ENCODE measurements around the gene DNAH3. TPM values are rescaled to one million over a fixed set of nuclear protein-coding genes. Genes with fewer than 3 reads are reported as not detected.

DNAH3 gene
- polyA plus RNA-seq, 2 of the 4 experiments (the other 2 are of a cell fraction) = 0.37 to 0.81 TPM

- H3K4me3 ChIP-seq = no peak overlapping the region
- 59% methylated on average over 1 of the region's 1 CpG for WGBS (ENCODE audit: missing lambda C conversion rate)
- H3K9me3 ChIP-seq = no peaks in the 10 kb centered on the region
- no peak for ATAC-seq
- POLR2A ChIA-PET = no interaction called here
- CTCF ChIA-PET = interaction anchor here (1.3 to 10.8 kb wide), 5 partner anchors 11 to 1159 kb away, joined by 5 to 141 read pairs (median 23); no protein-coding TSS in a partner anchor
- DNase-seq (ENCODE audit: low read depth in 1 of 2, low spot score in 1 of 2) = no peak
- TF ChIP-seq HEYL (CRISPR knock-in tag; IDR thresholded peaks at IDR 0.05) = no peak
- no peak for TF ChIP-seq E2F6 (IDR thresholded peaks at IDR 0.05; ENCODE audit: borderline replicate concordance, low read depth)
- TF ChIP-seq USF2 (IDR thresholded peaks at IDR 0.05) = no peak
- no peak for TF ChIP-seq HOXA7 (CRISPR knock-in tag; IDR thresholded peaks at IDR 0.05)
- no peak for TF ChIP-seq NR3C1 (IDR thresholded peaks at IDR 0.05)
- no peak overlapping the region for H3K27ac ChIP-seq
- FAIRE-seq = no peak
- peaks cover 25% of the 10 kb centered on the region; the same call in 2 of the 3 replicates for H3K4me1 ChIP-seq
- H3K4me2 ChIP-seq = no peak overlapping the region
These were observed 9.6 kb upstream of the DNAH3 start for GRCh38 chr16:21160276-21160675.

GRCh38 chr16:21159281-21159951, 8.8 kb upstream of the DNAH3 start:
- Histone ChIP-seq H3K4me1 (peaks cover 25% of the 10 kb centered on the region; the same call in 2 of the 3 replicates), H3K9me3 (no peaks in the 10 kb centered on the region), H3K4me2 (peak overlapping the region; percentile 92), H3K27ac (peak overlapping the region; percentile 84 to 95; a peak in 5 of 6 replicates), H3K4me3 (peak overlapping the region; percentile 83)
- no peak for ATAC-seq
- POLR2A ChIA-PET = interaction anchor here (1.3 kb wide), 1 partner anchor 308 kb away, joined by 3 read pairs; no protein-coding TSS in a partner anchor
- DNase-seq (ENCODE audit: low read depth in 1 of 2, low spot score in 1 of 2) = no peak
- 83% methylated on average over 27 of the region's 27 CpGs for WGBS (ENCODE audit: missing lambda C conversion rate)
- TF ChIP-seq ZNF302 (CRISPR knock-in tag; IDR thresholded peaks at IDR 0.05) (no peak), MAX (IDR thresholded peaks at IDR 0.05) (no peak), USF2 (IDR thresholded peaks at IDR 0.05) (no peak), NPAS2 (CRISPR knock-in tag; IDR thresholded peaks at IDR 0.05; ENCODE audit: borderline replicate concordance) (no peak), PHF8 (IDR thresholded peaks at IDR 0.05; ENCODE audit: borderline replicate concordance, low read depth) (no peak)
- FAIRE-seq = no peak
- CTCF ChIA-PET = interaction anchor here (0.5 to 10.8 kb wide), 5 partner anchors 9 to 1160 kb away, joined by 4 to 141 read pairs (median 23); no protein-coding TSS in a partner anchor

- Histone ChIP-seq H3K4me3 (peak within 1 kb of the TSS; percentile 83), H3K9me3 (no peaks in the 10 kb centered on the region), H3K27ac (peak within 1 kb of the TSS; percentile 84 to 95), H3K4me1 (peaks cover 25% of the 10 kb centered on the region; the same call in 2 of the 3 replicates), H3K4me2 (peak within 1 kb of the TSS; percentile 92)
- no peak for FAIRE-seq
- peak; percentile 64 to 75 for DNase-seq (ENCODE audit: low read depth in 1 of 2, low spot score in 1 of 2)
- WGBS (ENCODE audit: missing lambda C conversion rate) = 3% methylated on average over 35 of the region's 59 CpGs
- peak; percentile 97 to 99 for ATAC-seq
- ChIA-PET CTCF (interaction anchor here (0.6 to 10.8 kb wide), 7 partner anchors 30 to 1161 kb away, joined by 3 to 141 read pairs (median 24); partner anchors contain the start of gene CRYM), POLR2A (interaction anchor here (0.9 to 1.3 kb wide), 3 partner anchors 9 to 307 kb away, joined by 3 to 5 read pairs (median 4); no protein-coding TSS in a partner anchor)
- no peak for TF ChIP-seq MYC (IDR thresholded peaks at IDR 0.05; ENCODE audit: borderline replicate concordance, low read length)
- TF ChIP-seq PHF8 (IDR thresholded peaks at IDR 0.05; ENCODE audit: borderline replicate concordance, low read depth) = 0 out of 2 replicates have a peak, but pooled peaks have one; percentile 18
- TF ChIP-seq RAD21 (conservative IDR thresholded peaks at IDR 0.05 in 1 of 2, IDR thresholded peaks at IDR 0.05 in 1 of 2) = no peak; a peak in 1 of 5 replicates
- TF ChIP-seq CEBPB (IDR thresholded peaks at IDR 0.05) = no peak
- TF ChIP-seq ATOH8 (CRISPR knock-in tag; IDR thresholded peaks at IDR 0.05; ENCODE audit: low read depth) = no peak
- TF ChIP-seq TFCP2L1 (CRISPR knock-in tag; IDR thresholded peaks at IDR 0.05) = no peak
- TF ChIP-seq EHF (CRISPR knock-in tag; IDR thresholded peaks at IDR 0.05) = no peak
- no peak for TF ChIP-seq HOXB13 (CRISPR knock-in tag; IDR thresholded peaks at IDR 0.05; ENCODE audit: low read depth)
- TF ChIP-seq ZSCAN20 (CRISPR knock-in tag; IDR thresholded peaks at IDR 0.05) = no peak
- TF ChIP-seq MAX (IDR thresholded peaks at IDR 0.05) = peak; percentile 65
- no peak for TF ChIP-seq CBX2 (IDR thresholded peaks at IDR 0.05; ENCODE audit: borderline replicate concordance, low read depth)
- TF ChIP-seq HMGXB4 (CRISPR knock-in tag; IDR thresholded peaks at IDR 0.05; ENCODE audit: borderline replicate concordance) = no peak
These were observed 7.8 kb upstream of the DNAH3 start, which contains the start of gene LDAF1 for GRCh38 chr16:21158208-21159110. Gene LDAF1, plus strand, starts transcription at chr16:21158674. Its CDS starts 2,509 bp downstream, at chr16:21161183.
